G401 (cell line): ENCODE data around the gene BCAT1. TPM values are rescaled to one million over a fixed set of nuclear protein-coding genes. Genes with fewer than 3 reads are reported as not detected.

Experiments used
- total RNA-seq: library from RNA; depleted of rRNA; stranded (reverse); fragments of >200 nt; shearing (Covaris generic); gene quantifications from 2 replicates; pipeline ENCODE4 v1.2.3, GENCODE V29; 2014; rRNA removed

Gene BCAT1
- total RNA-seq, 1 experiment from 2014 or later: 0.81 TPM

Other genes with a start within 250 kb of the BCAT1 start
- 0.20 and 0.37 TPM in 2 replicates for gene DNAI7, start 246.1 kb upstream of the BCAT1 start, total RNA-seq
- gene ETFRF1, start 246.1 kb upstream of the BCAT1 start, total RNA-seq: 17.4 and 35.8 TPM in 2 replicates